GM12801 (cell line): Measurements from ENCODE around the gene LRIT2.

Experiments used
- CTCF ChIP-seq: IDR thresholded peaks from one replicate; pipeline ENCODE4 v1.5.1; 2011; ENCODE audit warnings: control low read depth; ENCODE audit not compliant: insufficient read length; ENCODE audit errors: extremely low read depth

LRIT2 gene

GRCh38 chr10:84191106-84191505 is 34.2 kb downstream of the LRIT2 start:
- no peak for TF ChIP-seq CTCF

- no peak for TF ChIP-seq CTCF
These were observed 34.7 kb downstream of the LRIT2 start for GRCh38 chr10:84190621-84191020.

- TF ChIP-seq CTCF = no peak
These were observed 36.5 kb downstream of the LRIT2 start for GRCh38 chr10:84188815-84189214.

GRCh38 chr10:84185526-84186175 is 39.7 kb downstream of the LRIT2 start:
- TF ChIP-seq CTCF = no peak

GRCh38 chr10:84184517-84184916 is 40.8 kb downstream of the LRIT2 start:
- TF ChIP-seq CTCF = no peak

GRCh38 chr10:84181631-84182030 is 43.7 kb downstream of the LRIT2 start:
- TF ChIP-seq CTCF = no peak

GRCh38 chr10:84179059-84179710 is 46.2 kb downstream of the LRIT2 start:
- TF ChIP-seq CTCF = no peak
